ENCODE results near the gene PQBP1. TPM values are rescaled to one million over a fixed set of nuclear protein-coding genes. Genes with fewer than 3 reads are reported as not detected.

PQBP1 gene
- total and polyA plus RNA-seq, 2 donors (not counting 3 experiments of a cell fraction or from before 2014, with no cell fraction given) = 86.3 to 86.8 TPM

DNA sequence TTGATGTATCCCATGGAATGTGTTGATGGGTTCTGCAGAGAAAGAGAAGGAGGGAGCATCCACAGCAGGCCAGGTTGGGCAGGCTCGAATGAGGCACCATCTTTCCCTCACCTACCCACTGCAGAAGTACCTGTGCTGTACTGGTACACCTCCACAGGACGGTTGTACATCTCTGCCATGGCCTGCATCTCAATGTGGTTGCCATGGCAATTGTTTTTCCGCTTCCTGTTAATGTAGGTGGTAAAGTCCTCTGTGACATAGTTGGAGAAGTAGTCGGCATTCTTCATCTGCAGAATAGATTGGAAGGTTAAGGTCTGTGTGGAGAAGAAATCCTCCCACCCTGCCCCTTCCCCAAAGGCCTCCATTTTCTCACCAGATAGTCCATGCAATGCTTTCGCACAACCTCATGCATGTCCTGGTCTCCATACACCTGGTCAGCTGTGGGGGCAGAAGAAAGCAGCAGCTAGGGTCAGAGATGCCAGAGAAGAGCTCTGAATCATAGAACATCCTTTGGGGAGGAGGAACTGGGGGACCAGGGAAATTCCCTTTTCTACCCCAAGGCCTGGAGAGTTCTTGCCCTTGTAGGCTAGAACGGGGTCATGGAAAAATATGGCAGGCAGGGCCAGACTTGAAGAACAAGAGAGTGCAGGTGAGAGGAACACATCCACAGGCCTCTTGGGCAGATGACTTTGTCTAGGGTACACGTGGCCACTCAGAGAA, 37.0 kb downstream of the PQBP1 start:
- no peak overlapping the region for H2AFZ ChIP-seq (ENCODE audit: low read depth, low read length)
- FAIRE-seq (no peak), DNase-seq (ENCODE audit: low read depth, low spot score) (no peak)
- POLR2A ChIA-PET = no interaction called here
- no peaks in the 10 kb centered on the region for H4K20me1 ChIP-seq (replicated peaks; ENCODE audit: control insufficient read depth, extremely low read depth, insufficient read depth, low read length)
- no peaks in the 10 kb centered on the region for H3K27me3 ChIP-seq (ENCODE audit: control insufficient read depth in 2 of 2, insufficient read depth in 2 of 2, low read length in 2 of 2)
- dilution Hi-C loops (cut with MboI; ENCODE audit: extremely low pct_ligation_motif_present, low sequenced_read_pairs) (no loop called here), intact Hi-C loops (cut with micrococcal nuclease) (no loop called here)
- CTCF ChIA-PET = interaction anchor here (0.6 kb wide), 1 partner anchor 175 kb away, joined by 3 read pairs; no protein-coding TSS in a partner anchor
- H3K9me1 ChIP-seq (replicated peaks; ENCODE audit: control insufficient read depth, extremely low read depth, insufficient read depth, low read length) = no peaks in the 10 kb centered on the region
- BruUV-seq (replicated peaks) = no TSS peak
- H3K36me3 ChIP-seq (ENCODE audit: control insufficient read depth in 2 of 2, extremely low read depth in 1 of 2, insufficient read depth in 2 of 2, low read length in 2 of 2) = peaks cover 3 to 15% of the 10 kb centered on the region in 2 experiments
- H3K9me3 ChIP-seq (replicated peaks; ENCODE audit: control insufficient read depth, insufficient read depth, low read length) = no peaks in the 10 kb centered on the region
- no peaks in the 10 kb centered on the region for H3K4me1 ChIP-seq (ENCODE audit: control insufficient read depth, extremely low read depth, insufficient read depth, low read length)
- no peak for TF ChIP-seq EZH2 (IDR thresholded peaks at IDR 0.05; ENCODE audit: borderline replicate concordance, low read depth, low read length, severe bottlenecking)
- TF ChIP-seq GATA2 (IDR thresholded peaks at IDR 0.05; ENCODE audit: insufficient read depth, insufficient read length, low read depth, low read length) = no peak
- no peak for TF ChIP-seq FOS (IDR thresholded peaks at IDR 0.05; ENCODE audit: borderline replicate concordance, insufficient read depth, low read length)
- TF ChIP-seq MYC (IDR thresholded peaks at IDR 0.05; ENCODE audit: low read depth, low read length) = no peak
- no peak for TF ChIP-seq POLR2A (IDR thresholded peaks at IDR 0.05; ENCODE audit: low read depth, low read length)
- no peak for TF ChIP-seq JUN (IDR thresholded peaks at IDR 0.05; ENCODE audit: borderline replicate concordance, insufficient read depth, insufficient read length, low read depth)
- TF ChIP-seq, protein P1, sequence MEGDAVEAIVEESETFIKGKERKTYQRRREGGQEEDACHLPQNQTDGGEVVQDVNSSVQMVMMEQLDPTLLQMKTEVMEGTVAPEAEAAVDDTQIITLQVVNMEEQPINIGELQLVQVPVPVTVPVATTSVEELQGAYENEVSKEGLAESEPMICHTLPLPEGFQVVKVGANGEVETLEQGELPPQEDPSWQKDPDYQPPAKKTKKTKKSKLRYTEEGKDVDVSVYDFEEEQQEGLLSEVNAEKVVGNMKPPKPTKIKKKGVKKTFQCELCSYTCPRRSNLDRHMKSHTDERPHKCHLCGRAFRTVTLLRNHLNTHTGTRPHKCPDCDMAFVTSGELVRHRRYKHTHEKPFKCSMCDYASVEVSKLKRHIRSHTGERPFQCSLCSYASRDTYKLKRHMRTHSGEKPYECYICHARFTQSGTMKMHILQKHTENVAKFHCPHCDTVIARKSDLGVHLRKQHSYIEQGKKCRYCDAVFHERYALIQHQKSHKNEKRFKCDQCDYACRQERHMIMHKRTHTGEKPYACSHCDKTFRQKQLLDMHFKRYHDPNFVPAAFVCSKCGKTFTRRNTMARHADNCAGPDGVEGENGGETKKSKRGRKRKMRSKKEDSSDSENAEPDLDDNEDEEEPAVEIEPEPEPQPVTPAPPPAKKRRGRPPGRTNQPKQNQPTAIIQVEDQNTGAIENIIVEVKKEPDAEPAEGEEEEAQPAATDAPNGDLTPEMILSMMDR (IDR thresholded peaks at IDR 0.05; ENCODE audit: extremely low read depth in 1 of 2, insufficient read depth in 1 of 2, low read depth in 1 of 2, low read length in 2 of 2) = no peak
- TF ChIP-seq POLR2AphosphoS5 (IDR thresholded peaks at IDR 0.05; ENCODE audit: insufficient read depth, low read depth, low read length) = no peak
- no peak for TF ChIP-seq MAX (IDR thresholded peaks at IDR 0.05; ENCODE audit: insufficient read depth, insufficient read length)
- no peak overlapping the region for H3K4me2 ChIP-seq (ENCODE audit: insufficient read depth, low read length)
- H3K27ac ChIP-seq (ENCODE audit: insufficient read depth, low read depth, low read length) = no peak overlapping the region
- no peak overlapping the region for H3K4me3 ChIP-seq (replicated peaks in 1 of 3; ENCODE audit: insufficient read depth in 1 of 3, low read depth in 1 of 3, low read length in 3 of 3)
- no peak overlapping the region for H3K9ac ChIP-seq (replicated peaks; ENCODE audit: extremely low read depth, insufficient read depth, low read length)
- peaks cover 16% of the 10 kb centered on the region for H3K79me2 ChIP-seq (ENCODE audit: control insufficient read depth, insufficient read depth, low read length)

Measured in endothelial cell of umbilical vein (primary cell).